SK-N-SH (cell line): Measurements from ENCODE around the gene CPAMD8. TPM values are rescaled to one million over a fixed set of nuclear protein-coding genes. Genes with fewer than 3 reads are reported as not detected.

Source experiments
- CTCF ChIA-PET: fragments of 300-600, 350-600 bp; formaldehyde crosslinking; extraction: SDS; loops from one replicate; lab custom pipeline; 2021; lab: Yijun Ruan, JAX
- POLR2A ChIA-PET: fragments of 350-600 bp; sonication (Branson Sonifier 250); formaldehyde crosslinking; extraction: SDS; loops from one replicate; lab custom pipeline; 2020; ENCODE audit warnings: antibody characterized with exemption, inconsistent platforms; lab: Yijun Ruan, JAX
- DNase-seq: peaks from one replicate; pipeline ENCODE4 v3.0.0; 2012
- H2AFZ ChIP-seq: fragments of 200-600 bp; sonication (generic); 2 replicates; pipeline ENCODE4 v1.8.1; 2016; ENCODE audit warnings: antibody characterized with exemption, mild to moderate bottlenecking, low read depth
- H3F3A ChIP-seq: fragments of 200-600 bp; sonication (generic); replicated peaks from 2 replicates; pipeline ENCODE3; 2016; ENCODE audit warnings: antibody characterized with exemption, mild to moderate bottlenecking; ENCODE audit not compliant: insufficient read depth
- H3K27ac ChIP-seq, 2 experiments: fragments of 200-500 bp in 1 of 2; fragments of 200-600 bp in 1 of 2; sonication (Bioruptor generic) in 1 of 2; sonication (generic), shearing (Covaris generic) in 1 of 2; 2 replicates each; pipeline versions ENCODE4 v1.5.1 to v1.6.1; 2014 to 2016; ENCODE audit warnings: low read depth in 2 of 2, inconsistent platforms in 1 of 2, low read length in 1 of 2, mild to moderate bottlenecking in 1 of 2, mixed read lengths in 1 of 2
- H3K27me3 ChIP-seq: fragments of 200-600 bp; sonication (generic), shearing (Covaris generic); 2 replicates; pipeline ENCODE4 v1.6.1; 2016; ENCODE audit warnings: mixed run types; ENCODE audit not compliant: insufficient read depth
- H3K36me3 ChIP-seq, 2 experiments: fragments of 200-500 bp in 1 of 2; fragments of 200-600 bp in 1 of 2; sonication (Bioruptor generic) in 1 of 2; sonication (generic) in 1 of 2; replicated peaks in 1 of 2; 2 replicates each; pipeline versions ENCODE3 to v1.5.1; 2014 to 2016; ENCODE audit warnings: low read length in 1 of 2, mild to moderate bottlenecking in 1 of 2; ENCODE audit not compliant: insufficient read depth in 2 of 2, control insufficient read depth in 1 of 2
- H3K4me1 ChIP-seq, 2 experiments: fragments of 200-500 bp in 1 of 2; fragments of 200-600 bp in 1 of 2; sonication (Bioruptor generic) in 1 of 2; sonication (generic), shearing (Covaris generic) in 1 of 2; 2 replicates each; pipeline versions ENCODE4 v1.5.1 to v1.6.1; 2014 to 2016; ENCODE audit warnings: low read depth in 1 of 2, low read length in 1 of 2, mixed run types in 1 of 2; ENCODE audit not compliant: insufficient read depth in 2 of 2, control insufficient read depth in 1 of 2
- H3K4me2 ChIP-seq: fragments of 200-600 bp; sonication (generic), shearing (Covaris generic); 2 replicates; pipeline ENCODE4 v1.6.1; 2017; ENCODE audit warnings: mixed run types
- H3K4me3 ChIP-seq, 2 experiments: fragments of 200-500 bp in 1 of 2; fragments of 200-600 bp in 1 of 2; sonication (Bioruptor generic) in 1 of 2; sonication (generic), shearing (Covaris generic) in 1 of 2; 2 replicates each; pipeline versions ENCODE4 v1.5.1 to v1.8.1; 2014 to 2016; ENCODE audit warnings: low read depth in 2 of 2, inconsistent platforms in 1 of 2, low read length in 1 of 2, mild to moderate bottlenecking in 1 of 2, mixed read lengths in 1 of 2, moderate library complexity in 1 of 2
- H3K79me2 ChIP-seq: fragments of 200-600 bp; sonication (generic); 2 replicates; pipeline ENCODE4 v1.8.1; 2017; ENCODE audit warnings: mild to moderate bottlenecking; ENCODE audit not compliant: insufficient read depth
- H3K9ac ChIP-seq: fragments of 200-600 bp; sonication (generic); 2 replicates; pipeline ENCODE4 v1.6.1; 2017; ENCODE audit warnings: mixed run types
- H3K9me2 ChIP-seq: fragments of 200-600 bp; sonication (generic); 2 replicates; pipeline ENCODE4 v1.6.1; 2017; ENCODE audit warnings: mixed run types
- H3K9me3 ChIP-seq: fragments of 200-600 bp; sonication (generic); 2 replicates; pipeline ENCODE4 v1.6.1; 2017; ENCODE audit warnings: mixed run types, mild to moderate bottlenecking, moderate library complexity
- H4K20me1 ChIP-seq: fragments of 200-600 bp; sonication (generic); 2 replicates; pipeline ENCODE4 v1.6.1; 2017; ENCODE audit warnings: mild to moderate bottlenecking, mixed run types; ENCODE audit not compliant: insufficient read depth
- EP300 ChIP-seq, 2 experiments: IDR thresholded peaks; 2 replicates each; pipeline versions ENCODE4 v1.4.0 to v1.6.1; 2012; ENCODE audit warnings: borderline replicate concordance in 1 of 2, low read depth in 1 of 2, low read length in 1 of 2
- FOSL2 ChIP-seq: IDR thresholded peaks from 2 replicates; pipeline ENCODE4 v1.4.0; 2012; ENCODE audit warnings: low read depth, mild to moderate bottlenecking, moderate library complexity, borderline replicate concordance
- GABPA ChIP-seq: IDR thresholded peaks from 2 replicates; pipeline ENCODE4 v1.4.0; 2012; ENCODE audit warnings: low read depth, mild to moderate bottlenecking
- JUND ChIP-seq: IDR thresholded peaks from 2 replicates; pipeline ENCODE4 v1.4.0; 2012
- NRF1 ChIP-seq: IDR thresholded peaks from 2 replicates; pipeline ENCODE4 v1.6.1; 2012; ENCODE audit warnings: low read depth, mild to moderate bottlenecking, low read length
- RCOR1 ChIP-seq: fragments of 150-350 bp; IDR thresholded peaks from 2 replicates; pipeline ENCODE4 v1.6.1; 2017; ENCODE audit warnings: antibody characterized with exemption, low read length
- RXRA ChIP-seq: IDR thresholded peaks from 2 replicates; pipeline ENCODE4 v1.4.0; 2012; ENCODE audit warnings: low read depth, mild to moderate bottlenecking, borderline replicate concordance
- SIN3A ChIP-seq: IDR thresholded peaks from 2 replicates; pipeline ENCODE4 v1.6.1; 2012; ENCODE audit warnings: low read depth, mild to moderate bottlenecking, low read length, moderate library complexity, borderline replicate concordance
- SMC3 ChIP-seq: IDR thresholded peaks from 2 replicates; pipeline ENCODE4 v1.6.1; 2012; ENCODE audit warnings: low read depth, low read length, improper control_type of control experiment
- TEAD4 ChIP-seq: IDR thresholded peaks from 2 replicates; pipeline ENCODE4 v1.4.0; 2012; ENCODE audit warnings: mild to moderate bottlenecking, borderline replicate concordance; ENCODE audit not compliant: insufficient read depth
- YY1 ChIP-seq: IDR thresholded peaks from 2 replicates; pipeline ENCODE4 v1.4.0; 2012; ENCODE audit warnings: low read depth, mild to moderate bottlenecking
- WGBS: methylation state at CpG from one replicate; pipeline ENCODE4 v1.1.6; 2017; ENCODE audit warnings: low lambda C conversion rate; 5-methylcytosine and 5-hydroxymethylcytosine counted together
- polyA plus RNA-seq, 3 experiments: library from polyadenylated mRNA; depleted of rRNA; stranded (reverse); fragments of >200 nt; gene quantifications; 2 replicates each; pipeline ENCODE4 v1.2.3, GENCODE V29; 2012
- TF ChIP-seq, protein P1 (sequence below): IDR thresholded peaks from 2 replicates; pipeline ENCODE4; 2012
- TF ChIP-seq, protein P2 (sequence below): IDR thresholded peaks from 2 replicates; pipeline ENCODE4 v1.4.0; 2012; ENCODE audit warnings: low read depth, borderline replicate concordance
- TF ChIP-seq, protein P3 (sequence below): IDR thresholded peaks from 2 replicates; pipeline ENCODE4 v1.4.0; 2012; ENCODE audit warnings: low read depth, borderline replicate concordance
- TF ChIP-seq, protein P4 (sequence below): fragments of 150-350 bp; IDR thresholded peaks from 2 replicates; pipeline ENCODE4 v1.6.1; 2017; ENCODE audit warnings: antibody characterized with exemption, low read length, low read depth, borderline replicate concordance

Gene CPAMD8
- polyA plus RNA-seq, 1 of the 3 experiments (the other 2 are of a cell fraction), result 1.2 TPM

DNA sequence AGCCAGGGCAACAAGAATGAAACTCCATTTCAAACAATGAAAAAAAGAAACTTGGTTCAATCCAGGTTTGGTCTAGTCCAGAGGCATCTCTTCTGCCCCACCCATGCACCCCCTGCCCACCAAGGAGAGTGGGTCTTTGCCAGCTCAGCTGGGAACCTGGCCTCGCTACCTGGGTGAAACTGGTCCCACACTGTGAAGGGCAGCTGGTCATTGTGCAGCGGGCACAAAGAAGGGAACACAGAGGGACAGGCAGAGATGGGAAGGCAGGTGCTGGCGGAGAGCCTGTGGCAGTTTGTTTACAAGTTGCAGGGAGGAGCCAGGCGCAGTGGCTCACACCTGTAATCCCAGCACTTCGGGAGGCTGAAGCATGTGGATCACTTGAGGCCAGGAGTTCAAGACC lies 50.2 kb downstream of the CPAMD8 start (continued):
- TF ChIP-seq RXRA, result no peak
- no peak for TF ChIP-seq EP300 (IDR thresholded peaks at IDR 0.05; ENCODE audit: borderline replicate concordance in 1 of 2, low read depth in 1 of 2, low read length in 1 of 2)
- no peak for TF ChIP-seq SMC3
- TF ChIP-seq, protein P1, sequence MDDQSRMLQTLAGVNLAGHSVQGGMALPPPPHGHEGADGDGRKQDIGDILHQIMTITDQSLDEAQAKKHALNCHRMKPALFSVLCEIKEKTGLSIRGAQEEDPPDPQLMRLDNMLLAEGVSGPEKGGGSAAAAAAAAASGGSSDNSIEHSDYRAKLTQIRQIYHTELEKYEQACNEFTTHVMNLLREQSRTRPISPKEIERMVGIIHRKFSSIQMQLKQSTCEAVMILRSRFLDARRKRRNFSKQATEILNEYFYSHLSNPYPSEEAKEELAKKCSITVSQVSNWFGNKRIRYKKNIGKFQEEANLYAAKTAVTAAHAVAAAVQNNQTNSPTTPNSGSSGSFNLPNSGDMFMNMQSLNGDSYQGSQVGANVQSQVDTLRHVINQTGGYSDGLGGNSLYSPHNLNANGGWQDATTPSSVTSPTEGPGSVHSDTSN, result no peak
- TF ChIP-seq, all 33 proteins: peak for 0

DNA sequence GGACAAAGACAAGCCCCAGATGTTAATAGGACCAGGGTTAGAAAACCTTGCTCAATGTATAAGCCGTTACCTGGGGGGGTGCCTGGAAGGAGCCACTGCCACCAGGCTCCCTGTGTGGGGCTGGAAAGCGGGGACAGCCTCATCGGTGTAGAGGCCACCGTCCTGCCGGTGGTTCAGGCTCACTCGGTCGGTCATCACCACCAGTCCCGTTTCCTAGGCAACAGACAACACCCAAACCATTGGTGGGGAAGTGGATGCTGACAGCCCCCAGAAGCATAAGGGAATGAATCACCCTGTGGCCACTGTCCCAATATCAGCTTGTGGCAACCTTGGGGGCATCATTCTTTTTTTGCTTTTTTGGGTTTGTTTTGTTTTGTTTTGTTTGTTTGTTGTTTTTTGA lies 55.8 kb downstream of the CPAMD8 start:
- Histone ChIP-seq H3K4me2 (no peak overlapping the region), H3F3A (no peaks in the 10 kb centered on the region), H3K27ac (no peak overlapping the region), H3K27me3 (peaks cover 7% of the 10 kb centered on the region; the same call in 1 of the 2 replicates), H3K9ac (no peak overlapping the region), H3K4me3 (no peak overlapping the region), H3K9me2 (no peaks in the 10 kb centered on the region), H2AFZ (no peak overlapping the region), H3K36me3 (no peaks in the 10 kb centered on the region), H3K4me1 (no peaks in the 10 kb centered on the region), H3K79me2 (no peaks in the 10 kb centered on the region), H3K9me3 (peaks cover 5% of the 10 kb centered on the region; the same call in 1 of the 2 replicates), H4K20me1 (no peaks in the 10 kb centered on the region)
- no peak for DNase-seq
- ChIA-PET CTCF (no interaction called here), POLR2A (no interaction called here)
- WGBS, result 2% methylated on average over 6 of the region's 8 CpGs
- TF ChIP-seq, protein P2, sequence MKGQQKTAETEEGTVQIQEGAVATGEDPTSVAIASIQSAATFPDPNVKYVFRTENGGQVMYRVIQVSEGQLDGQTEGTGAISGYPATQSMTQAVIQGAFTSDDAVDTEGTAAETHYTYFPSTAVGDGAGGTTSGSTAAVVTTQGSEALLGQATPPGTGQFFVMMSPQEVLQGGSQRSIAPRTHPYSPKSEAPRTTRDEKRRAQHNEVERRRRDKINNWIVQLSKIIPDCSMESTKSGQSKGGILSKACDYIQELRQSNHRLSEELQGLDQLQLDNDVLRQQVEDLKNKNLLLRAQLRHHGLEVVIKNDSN, result no peak
- TF ChIP-seq, protein P3, sequence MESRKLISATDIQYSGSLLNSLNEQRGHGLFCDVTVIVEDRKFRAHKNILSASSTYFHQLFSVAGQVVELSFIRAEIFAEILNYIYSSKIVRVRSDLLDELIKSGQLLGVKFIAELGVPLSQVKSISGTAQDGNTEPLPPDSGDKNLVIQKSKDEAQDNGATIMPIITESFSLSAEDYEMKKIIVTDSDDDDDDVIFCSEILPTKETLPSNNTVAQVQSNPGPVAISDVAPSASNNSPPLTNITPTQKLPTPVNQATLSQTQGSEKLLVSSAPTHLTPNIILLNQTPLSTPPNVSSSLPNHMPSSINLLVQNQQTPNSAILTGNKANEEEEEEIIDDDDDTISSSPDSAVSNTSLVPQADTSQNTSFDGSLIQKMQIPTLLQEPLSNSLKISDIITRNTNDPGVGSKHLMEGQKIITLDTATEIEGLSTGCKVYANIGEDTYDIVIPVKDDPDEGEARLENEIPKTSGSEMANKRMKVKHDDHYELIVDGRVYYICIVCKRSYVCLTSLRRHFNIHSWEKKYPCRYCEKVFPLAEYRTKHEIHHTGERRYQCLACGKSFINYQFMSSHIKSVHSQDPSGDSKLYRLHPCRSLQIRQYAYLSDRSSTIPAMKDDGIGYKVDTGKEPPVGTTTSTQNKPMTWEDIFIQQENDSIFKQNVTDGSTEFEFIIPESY, result no peak
- TF ChIP-seq RCOR1 (no peak), JUND (no peak), SIN3A (no peak), GABPA (no peak), EP300 (IDR thresholded peaks at IDR 0.05; ENCODE audit: borderline replicate concordance in 1 of 2, low read depth in 1 of 2, low read length in 1 of 2) (no peak), YY1 (no peak), FOSL2 (no peak), NRF1 (no peak), TEAD4 (no peak)
- TF ChIP-seq, protein P4, sequence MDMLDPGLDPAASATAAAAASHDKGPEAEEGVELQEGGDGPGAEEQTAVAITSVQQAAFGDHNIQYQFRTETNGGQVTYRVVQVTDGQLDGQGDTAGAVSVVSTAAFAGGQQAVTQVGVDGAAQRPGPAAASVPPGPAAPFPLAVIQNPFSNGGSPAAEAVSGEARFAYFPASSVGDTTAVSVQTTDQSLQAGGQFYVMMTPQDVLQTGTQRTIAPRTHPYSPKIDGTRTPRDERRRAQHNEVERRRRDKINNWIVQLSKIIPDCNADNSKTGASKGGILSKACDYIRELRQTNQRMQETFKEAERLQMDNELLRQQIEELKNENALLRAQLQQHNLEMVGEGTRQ, result no peak
- TF ChIP-seq, protein P1, result no peak
